Testis (tissue), 2 donors: ENCODE results near the gene GPR39.

Source experiments
- POLR2A ChIP-seq: fragments of 450-650 bp; IDR thresholded peaks from one replicate; pipeline ENCODE4 v1.6.1; 2017; ENCODE audit warnings: antibody characterized with exemption, mild to moderate bottlenecking, moderate library complexity
- TF ChIP-seq, protein P1 (sequence below), 3 experiments: fragments of 450-650 bp in 2 of 3; fragments of 200-600 bp in 1 of 3; sonication (generic) in 1 of 3; IDR thresholded peaks; one replicate each; pipeline ENCODE4 v1.5.1; 2016 to 2019; ENCODE audit warnings: antibody characterized with exemption in 3 of 3, mild to moderate bottlenecking in 2 of 3, moderate library complexity in 1 of 3

DNA sequence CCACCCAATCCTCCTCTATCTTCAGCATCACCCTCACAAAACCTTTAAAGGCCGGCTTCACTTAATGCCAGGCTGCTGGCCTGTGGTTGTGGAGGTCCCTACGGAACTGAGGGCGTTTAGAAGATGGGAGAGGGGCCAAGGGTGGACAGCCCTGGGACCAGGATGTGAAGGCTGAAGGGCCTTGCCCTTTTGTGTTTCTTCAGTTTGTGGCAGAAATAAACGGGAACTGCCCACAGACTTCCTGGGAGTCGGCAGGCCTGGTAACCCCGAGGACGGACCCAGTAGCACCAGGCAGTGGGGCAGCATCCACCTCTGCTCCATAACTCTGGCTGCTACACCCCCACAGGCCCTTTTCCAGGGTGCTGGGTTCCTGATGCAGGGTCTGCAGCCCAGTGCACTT is 202.1 kb downstream of the GPR39 start:
- TF ChIP-seq, protein P1, sequence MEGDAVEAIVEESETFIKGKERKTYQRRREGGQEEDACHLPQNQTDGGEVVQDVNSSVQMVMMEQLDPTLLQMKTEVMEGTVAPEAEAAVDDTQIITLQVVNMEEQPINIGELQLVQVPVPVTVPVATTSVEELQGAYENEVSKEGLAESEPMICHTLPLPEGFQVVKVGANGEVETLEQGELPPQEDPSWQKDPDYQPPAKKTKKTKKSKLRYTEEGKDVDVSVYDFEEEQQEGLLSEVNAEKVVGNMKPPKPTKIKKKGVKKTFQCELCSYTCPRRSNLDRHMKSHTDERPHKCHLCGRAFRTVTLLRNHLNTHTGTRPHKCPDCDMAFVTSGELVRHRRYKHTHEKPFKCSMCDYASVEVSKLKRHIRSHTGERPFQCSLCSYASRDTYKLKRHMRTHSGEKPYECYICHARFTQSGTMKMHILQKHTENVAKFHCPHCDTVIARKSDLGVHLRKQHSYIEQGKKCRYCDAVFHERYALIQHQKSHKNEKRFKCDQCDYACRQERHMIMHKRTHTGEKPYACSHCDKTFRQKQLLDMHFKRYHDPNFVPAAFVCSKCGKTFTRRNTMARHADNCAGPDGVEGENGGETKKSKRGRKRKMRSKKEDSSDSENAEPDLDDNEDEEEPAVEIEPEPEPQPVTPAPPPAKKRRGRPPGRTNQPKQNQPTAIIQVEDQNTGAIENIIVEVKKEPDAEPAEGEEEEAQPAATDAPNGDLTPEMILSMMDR (IDR thresholded peaks at IDR 0.05) = no peak
- no peak for TF ChIP-seq POLR2A
